Gastrocnemius medialis (tissue), 4 donors: Measurements from ENCODE around the gene UROS. TPM values are rescaled to one million over a fixed set of nuclear protein-coding genes. Genes with fewer than 3 reads are reported as not detected.

ENCODE experiments used
- ATAC-seq, 2 donors: fragments of 150-250 bp; one replicate each; pipeline ENCODE4 v1.9.1; 2016
- DNase-seq, 2 donors: peaks; one replicate each; pipeline ENCODE4 v3.0.0-alpha.2; 2019
- H3K27ac ChIP-seq, 4 donors: fragments of 200-600 bp; sonication (generic); 1 replicate in 1 of 4; 2 replicates in 3 of 4; pipeline ENCODE4 v1.5.1; 2016 to 2018; ENCODE audit warnings: mild to moderate bottlenecking in 2 of 4, moderate library complexity in 1 of 4
- H3K27me3 ChIP-seq, 3 donors: fragments of 200-600 bp; sonication (generic) in 2 of 3; 1 replicate in 1 of 3; 2 replicates in 2 of 3; pipeline versions ENCODE4 v1.5.1 to v1.6.0; 2016 to 2019; ENCODE audit warnings: mild to moderate bottlenecking in 1 of 3, moderate library complexity in 1 of 3
- H3K36me3 ChIP-seq, 2 donors: fragments of 200-600 bp; sonication (generic) in 1 of 2; one replicate each; pipeline ENCODE4 v1.5.1; 2017 to 2018
- H3K4me1 ChIP-seq, 2 donors: fragments of 200-600 bp; sonication (generic) in 1 of 2; one replicate each; pipeline ENCODE4 v1.5.1; 2016 to 2017; ENCODE audit warnings: mild to moderate bottlenecking in 2 of 2
- H3K4me3 ChIP-seq, 4 donors: fragments of 200-600 bp; sonication (generic) in 3 of 4; 1 replicate in 1 of 4; 2 replicates in 3 of 4; pipeline ENCODE4 v1.5.1; 2016 to 2019; ENCODE audit warnings: mild to moderate bottlenecking in 2 of 4
- H3K9me3 ChIP-seq, 3 donors: fragments of 200-600 bp; sonication (generic) in 2 of 3; 1 replicate in 1 of 3; 2 replicates in 2 of 3; pipeline ENCODE4 v1.5.1; 2016 to 2019
- CTCF ChIP-seq, 5 experiments: fragments of 450-650 bp in 3 of 5; fragments of 200-600 bp in 2 of 5; sonication (generic) in 2 of 5; IDR thresholded peaks in 4 of 5; conservative IDR thresholded peaks in 1 of 5; 1 replicate in 4 of 5; 2 replicates in 1 of 5; pipeline ENCODE4 v1.5.1; 2016 to 2019; ENCODE audit warnings: antibody characterized with exemption in 5 of 5, mild to moderate bottlenecking in 3 of 5, moderate library complexity in 3 of 5
- POLR2A ChIP-seq, 2 donors: fragments of 450-650 bp; IDR thresholded peaks; one replicate each; pipeline ENCODE4 v1.6.1; 2017; ENCODE audit warnings: antibody characterized with exemption in 2 of 2, mild to moderate bottlenecking in 2 of 2, moderate library complexity in 2 of 2
- in situ Hi-C, 4 donors: fragments of 200-750 bp; cut with MboI; loops; one replicate each; pipeline versions ENCODE4 v1.15.0 to v1.8.0; 2017; ENCODE audit warnings: low sequenced_read_pairs in 4 of 4
- intact Hi-C: fragments of 100-400 bp; cut with DNase I; formaldehyde crosslinking; loops from one replicate; pipeline ENCODE4 v1.15.1; 2023; ENCODE audit warnings: low total_unique reads
- total RNA-seq, 4 donors: library from RNA; depleted of rRNA; stranded (reverse); fragments of >200 nt; gene quantifications; one replicate each; pipeline versions ENCODE4 v1.1.0 to v1.2.3, GENCODE V29; 2016

Gene UROS
- total RNA-seq, 4 donors from 2014 or later: 29.1 to 78.2 (median 64.2) TPM

GRCh38 chr10:125812128-125812750 lies 10.8 kb downstream of the UROS start:
- Histone ChIP-seq H3K9me3 (no peaks in the 10 kb centered on the region), H3K27me3 (no peaks in the 10 kb centered on the region), H3K27ac (no peak overlapping the region), H3K36me3 (peaks cover 0 to 49% of the 10 kb centered on the region in 2 donors), H3K4me1 (no peaks in the 10 kb centered on the region), H3K4me3 (no peak overlapping the region)
- in situ Hi-C loops (no loop called here), intact Hi-C loops (no loop called here)
- TF ChIP-seq CTCF (IDR thresholded peaks at IDR 0.05 in 4 of 5, conservative IDR thresholded peaks at IDR 0.05 in 1 of 5) (no peak), POLR2A (IDR thresholded peaks at IDR 0.05) (no peak)
- no peak for ATAC-seq
- DNase-seq: no peak

GRCh38 chr10:125811251-125811650 lies 11.8 kb downstream of the UROS start:
- ATAC-seq (no peak), DNase-seq (no peak)
- peaks cover 0 to 59% of the 10 kb centered on the region in 2 donors for H3K36me3 ChIP-seq
- no peak overlapping the region for H3K4me3 ChIP-seq
- intact Hi-C loops: no loop called here
- TF ChIP-seq CTCF (IDR thresholded peaks at IDR 0.05 in 4 of 5, conservative IDR thresholded peaks at IDR 0.05 in 1 of 5) (no peak), POLR2A (IDR thresholded peaks at IDR 0.05) (no peak)
- H3K27me3 ChIP-seq: no peaks in the 10 kb centered on the region
- no peaks in the 10 kb centered on the region for H3K9me3 ChIP-seq
- no peak overlapping the region for H3K27ac ChIP-seq
- H3K4me1 ChIP-seq: no peaks in the 10 kb centered on the region
- in situ Hi-C loops: no loop called here

- Histone ChIP-seq H3K27me3 (no peaks in the 10 kb centered on the region), H3K9me3 (no peaks in the 10 kb centered on the region), H3K36me3 (peaks cover 0 to 62% of the 10 kb centered on the region in 2 donors), H3K4me1 (no peaks in the 10 kb centered on the region), H3K27ac (no peak overlapping the region), H3K4me3 (no peak overlapping the region)
- DNase-seq (no peak), ATAC-seq (no peak)
- TF ChIP-seq CTCF (IDR thresholded peaks at IDR 0.05 in 4 of 5, conservative IDR thresholded peaks at IDR 0.05 in 1 of 5) (no peak), POLR2A (IDR thresholded peaks at IDR 0.05) (no peak)
- intact Hi-C loops: no loop called here
- in situ Hi-C loops: no loop called here
These were observed 15.0 kb downstream of the UROS start for GRCh38 chr10:125808047-125808446.

DNA sequence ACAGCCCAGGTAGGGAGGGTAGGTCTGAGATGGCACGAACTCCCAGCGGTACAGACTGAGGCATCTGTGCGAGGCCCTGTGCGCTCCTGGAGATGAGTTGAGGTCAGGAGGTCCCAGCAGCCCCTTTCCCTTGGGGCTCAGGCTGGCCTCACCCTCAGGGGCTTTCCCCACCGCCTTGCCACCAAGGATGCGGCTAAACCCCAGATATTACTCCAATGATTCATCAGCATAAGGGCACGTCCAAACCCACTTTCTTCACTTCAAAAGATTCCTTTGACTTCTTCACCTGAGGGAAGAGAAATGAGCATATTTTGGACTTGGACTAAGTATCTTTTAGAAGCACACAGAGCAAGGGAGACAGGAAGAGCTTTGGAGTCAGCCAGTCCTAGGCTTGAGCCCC lies 20.3 kb downstream of the UROS start:
- Histone ChIP-seq H3K27ac (no peak overlapping the region), H3K4me3 (no peak overlapping the region), H3K36me3 (peaks cover 2 to 81% of the 10 kb centered on the region in 2 donors), H3K9me3 (no peaks in the 10 kb centered on the region), H3K27me3 (no peaks in the 10 kb centered on the region), H3K4me1 (no peaks in the 10 kb centered on the region)
- DNase-seq (no peak), ATAC-seq (no peak)
- intact Hi-C loops: no loop called here
- TF ChIP-seq POLR2A (IDR thresholded peaks at IDR 0.05): no peak
- TF ChIP-seq CTCF (IDR thresholded peaks at IDR 0.05 in 4 of 5, conservative IDR thresholded peaks at IDR 0.05 in 1 of 5): no peak
- in situ Hi-C loops: no loop called here

GRCh38 chr10:125802131-125802530 lies 20.9 kb downstream of the UROS start:
- Histone ChIP-seq H3K27me3 (no peaks in the 10 kb centered on the region), H3K27ac (no peak overlapping the region), H3K36me3 (peaks cover 2 to 83% of the 10 kb centered on the region in 2 donors), H3K4me3 (no peak overlapping the region), H3K9me3 (no peaks in the 10 kb centered on the region), H3K4me1 (no peaks in the 10 kb centered on the region)
- in situ Hi-C loops (no loop called here), intact Hi-C loops (no loop called here)
- no peak for TF ChIP-seq POLR2A (IDR thresholded peaks at IDR 0.05)
- no peak for TF ChIP-seq CTCF (IDR thresholded peaks at IDR 0.05 in 4 of 5, conservative IDR thresholded peaks at IDR 0.05 in 1 of 5)
- ATAC-seq (no peak), DNase-seq (no peak)
